Thyroid gland (tissue), 4 donors: ENCODE data around the gene GPC5.

Experiments used
- CTCF ChIP-seq, 6 experiments: fragments of 200-600 bp in 3 of 6; fragments of 450-650 bp in 3 of 6; sonication (generic) in 3 of 6; IDR thresholded peaks; one replicate each; pipeline ENCODE4 v1.5.1; 2016 to 2019; ENCODE audit warnings: antibody characterized with exemption in 6 of 6, mild to moderate bottlenecking in 2 of 6, inconsistent platforms in 1 of 6, moderate library complexity in 1 of 6
- POLR2A ChIP-seq, 2 donors: fragments of 450-650 bp; IDR thresholded peaks; one replicate each; pipeline ENCODE4 v1.6.1; 2017; ENCODE audit warnings: antibody characterized with exemption in 2 of 2, mild to moderate bottlenecking in 2 of 2, moderate library complexity in 1 of 2

- TF ChIP-seq CTCF (IDR thresholded peaks at IDR 0.05) (no peak), POLR2A (IDR thresholded peaks at IDR 0.05) (no peak)
These were observed 1096.5 kb downstream of the GPC5 start for GRCh38 chr13:92494915-92495314.
